PC-3 (cell line): Measurements from ENCODE around the gene SHROOM2. TPM values are rescaled to one million over a fixed set of nuclear protein-coding genes. Genes with fewer than 3 reads are reported as not detected.

Experiments used
- ATAC-seq: fragments of 200-7000 bp; cut with Tn5 transposase; 2 replicates; pipeline ENCODE4 v1.9.1; 2020; ENCODE audit warnings: mild to moderate bottlenecking, moderate library complexity
- Bru-seq: library from RNA; stranded (reverse); fragments of 400-500 nt; gene quantifications from one replicate; lab custom pipeline; 2021; lab: Mats Ljungman, UMichigan
- BruChase-seq, 2 experiments: library from RNA; stranded (reverse); fragments of 400-500 nt; gene quantifications; one replicate each; lab custom pipeline; 2021; lab: Mats Ljungman, UMichigan
- BruUV-seq: library from RNA; stranded (reverse); fragments of 400-500 nt; replicated peaks from 2 replicates; lab custom pipeline; 2021; lab: Mats Ljungman, UMichigan
- CTCF ChIA-PET: fragments of 300-600 bp; sonication (Branson Sonifier 250); formaldehyde crosslinking; loops from one replicate; lab custom pipeline; 2022; ENCODE audit warnings: antibody characterized with exemption; lab: Charles Lee
- POLR2A ChIA-PET: fragments of 300-600 bp; sonication (Branson Sonifier 250); formaldehyde crosslinking; loops from one replicate; lab custom pipeline; 2022; ENCODE audit warnings: antibody characterized with exemption; ENCODE audit not compliant: unreplicated experiment; lab: Charles Lee
- DNase-seq: peaks from one replicate; pipeline ENCODE4 v3.0.0-alpha.2; 2015
- H2AFZ ChIP-seq: fragments of 300-600 bp; sonication (generic); 2 replicates; pipeline ENCODE4 v1.6.0; 2016; ENCODE audit warnings: antibody characterized with exemption, low read length
- H3F3A ChIP-seq: fragments of 300-600 bp; sonication (generic); one replicate; pipeline ENCODE4 v1.6.0; 2017; ENCODE audit warnings: antibody characterized with exemption, low read length, control low read depth, mild to moderate bottlenecking; ENCODE audit not compliant: unreplicated experiment
- H3K27ac ChIP-seq: fragments of 300-600 bp; sonication (generic); 2 replicates; pipeline ENCODE4 v1.5.1; 2016; ENCODE audit warnings: mild to moderate bottlenecking, low read length
- H3K27me3 ChIP-seq: fragments of 300-600 bp; sonication (generic); 2 replicates; pipeline ENCODE4 v1.6.1; 2016; ENCODE audit warnings: low read length, mixed read lengths
- H3K36me3 ChIP-seq: fragments of 300-600 bp; sonication (generic); 2 replicates; pipeline ENCODE4 v1.6.1; 2016; ENCODE audit warnings: low read depth, mixed run types, low read length, mixed read lengths
- H3K4me1 ChIP-seq: fragments of 300-600 bp; sonication (generic); 2 replicates; pipeline ENCODE4 v1.5.1; 2016; ENCODE audit warnings: low read length; ENCODE audit not compliant: insufficient read depth
- H3K4me2 ChIP-seq: fragments of 300-600 bp; sonication (generic); 2 replicates; pipeline ENCODE4 v1.6.0; 2016; ENCODE audit warnings: low read length
- H3K4me3 ChIP-seq: fragments of 300-600 bp; sonication (generic); 2 replicates; pipeline ENCODE4 v1.5.1; 2016; ENCODE audit warnings: mild to moderate bottlenecking, low read length, mixed read lengths
- H3K79me2 ChIP-seq: fragments of 300-600 bp; sonication (generic); 2 replicates; pipeline ENCODE4 v1.6.1; 2017; ENCODE audit warnings: low read length, mixed read lengths
- H3K9ac ChIP-seq: fragments of 300-600 bp; sonication (generic); 2 replicates; pipeline ENCODE4 v1.6.0; 2016; ENCODE audit warnings: mild to moderate bottlenecking, low read length
- H3K9me2 ChIP-seq: fragments of 300-600 bp; sonication (generic); replicated peaks from 2 replicates; pipeline ENCODE4 v1.6.1; 2016; ENCODE audit warnings: mixed run types, low read length, mixed read lengths
- H3K9me3 ChIP-seq: fragments of 300-600 bp; sonication (generic); 2 replicates; pipeline ENCODE4 v1.6.1; 2016; ENCODE audit warnings: low read length, mixed read lengths
- H4K20me1 ChIP-seq: fragments of 300-600 bp; sonication (generic); 2 replicates; pipeline ENCODE4 v1.6.1; 2016; ENCODE audit warnings: low read length, mixed read lengths
- EZH2 ChIP-seq: fragments of 300-600 bp; sonication (generic); IDR thresholded peaks from one replicate; pipeline ENCODE4 v1.6.1; 2017; ENCODE audit warnings: antibody characterized with exemption, mild to moderate bottlenecking, low read length; ENCODE audit not compliant: unreplicated experiment
- EZH2phosphoT487 ChIP-seq: fragments of 300-600 bp; sonication (generic); IDR thresholded peaks from 2 replicates; pipeline ENCODE4 v1.6.1; 2018; ENCODE audit warnings: mild to moderate bottlenecking, antibody characterized with exemption, low read length, borderline replicate concordance
- intact Hi-C: fragments of 100-400 bp; cut with micrococcal nuclease; formaldehyde crosslinking; loops from 2 replicates; pipeline ENCODE4 v1.9.0; 2023
- long read RNA-seq: library from polyadenylated mRNA; unstranded; transcript quantifications from one replicate; pipeline ENCODE4 v2.0.0, GENCODE V29; 2021; ENCODE audit not compliant: unreplicated experiment
- total RNA-seq: library from RNA; depleted of rRNA; stranded (reverse); fragments of >200 nt; gene quantifications from 2 replicates; pipeline ENCODE4 v1.2.3, GENCODE V29; 2014; rRNA removed
- TF ChIP-seq, protein P1 (sequence below): fragments of 300-600 bp; sonication (generic); conservative IDR thresholded peaks from 2 replicates; pipeline ENCODE4 v1.5.1; 2017; ENCODE audit warnings: antibody characterized with exemption, low read depth, mild to moderate bottlenecking, low read length

Gene SHROOM2, protein sequence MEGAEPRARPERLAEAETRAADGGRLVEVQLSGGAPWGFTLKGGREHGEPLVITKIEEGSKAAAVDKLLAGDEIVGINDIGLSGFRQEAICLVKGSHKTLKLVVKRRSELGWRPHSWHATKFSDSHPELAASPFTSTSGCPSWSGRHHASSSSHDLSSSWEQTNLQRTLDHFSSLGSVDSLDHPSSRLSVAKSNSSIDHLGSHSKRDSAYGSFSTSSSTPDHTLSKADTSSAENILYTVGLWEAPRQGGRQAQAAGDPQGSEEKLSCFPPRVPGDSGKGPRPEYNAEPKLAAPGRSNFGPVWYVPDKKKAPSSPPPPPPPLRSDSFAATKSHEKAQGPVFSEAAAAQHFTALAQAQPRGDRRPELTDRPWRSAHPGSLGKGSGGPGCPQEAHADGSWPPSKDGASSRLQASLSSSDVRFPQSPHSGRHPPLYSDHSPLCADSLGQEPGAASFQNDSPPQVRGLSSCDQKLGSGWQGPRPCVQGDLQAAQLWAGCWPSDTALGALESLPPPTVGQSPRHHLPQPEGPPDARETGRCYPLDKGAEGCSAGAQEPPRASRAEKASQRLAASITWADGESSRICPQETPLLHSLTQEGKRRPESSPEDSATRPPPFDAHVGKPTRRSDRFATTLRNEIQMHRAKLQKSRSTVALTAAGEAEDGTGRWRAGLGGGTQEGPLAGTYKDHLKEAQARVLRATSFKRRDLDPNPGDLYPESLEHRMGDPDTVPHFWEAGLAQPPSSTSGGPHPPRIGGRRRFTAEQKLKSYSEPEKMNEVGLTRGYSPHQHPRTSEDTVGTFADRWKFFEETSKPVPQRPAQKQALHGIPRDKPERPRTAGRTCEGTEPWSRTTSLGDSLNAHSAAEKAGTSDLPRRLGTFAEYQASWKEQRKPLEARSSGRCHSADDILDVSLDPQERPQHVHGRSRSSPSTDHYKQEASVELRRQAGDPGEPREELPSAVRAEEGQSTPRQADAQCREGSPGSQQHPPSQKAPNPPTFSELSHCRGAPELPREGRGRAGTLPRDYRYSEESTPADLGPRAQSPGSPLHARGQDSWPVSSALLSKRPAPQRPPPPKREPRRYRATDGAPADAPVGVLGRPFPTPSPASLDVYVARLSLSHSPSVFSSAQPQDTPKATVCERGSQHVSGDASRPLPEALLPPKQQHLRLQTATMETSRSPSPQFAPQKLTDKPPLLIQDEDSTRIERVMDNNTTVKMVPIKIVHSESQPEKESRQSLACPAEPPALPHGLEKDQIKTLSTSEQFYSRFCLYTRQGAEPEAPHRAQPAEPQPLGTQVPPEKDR (N-terminal part only)
- total RNA-seq (6.5 and 8.6 TPM in 2 replicates), Bru-seq, nascent RNA (percentile 50 among the genes with signal in this experiment), BruChase-seq, experiment 1, labeled RNA remaining after a 6-hour chase (percentile 42 among the genes with signal in this experiment), BruChase-seq, experiment 2, labeled RNA remaining after a 2-hour chase (percentile 45 among the genes with signal in this experiment)
- long read RNA-seq, partial matches to known transcripts: 11 of 17 reads
- long read RNA-seq, other reads (novel, unspliced or antisense): 6 of 17 reads

DNA sequence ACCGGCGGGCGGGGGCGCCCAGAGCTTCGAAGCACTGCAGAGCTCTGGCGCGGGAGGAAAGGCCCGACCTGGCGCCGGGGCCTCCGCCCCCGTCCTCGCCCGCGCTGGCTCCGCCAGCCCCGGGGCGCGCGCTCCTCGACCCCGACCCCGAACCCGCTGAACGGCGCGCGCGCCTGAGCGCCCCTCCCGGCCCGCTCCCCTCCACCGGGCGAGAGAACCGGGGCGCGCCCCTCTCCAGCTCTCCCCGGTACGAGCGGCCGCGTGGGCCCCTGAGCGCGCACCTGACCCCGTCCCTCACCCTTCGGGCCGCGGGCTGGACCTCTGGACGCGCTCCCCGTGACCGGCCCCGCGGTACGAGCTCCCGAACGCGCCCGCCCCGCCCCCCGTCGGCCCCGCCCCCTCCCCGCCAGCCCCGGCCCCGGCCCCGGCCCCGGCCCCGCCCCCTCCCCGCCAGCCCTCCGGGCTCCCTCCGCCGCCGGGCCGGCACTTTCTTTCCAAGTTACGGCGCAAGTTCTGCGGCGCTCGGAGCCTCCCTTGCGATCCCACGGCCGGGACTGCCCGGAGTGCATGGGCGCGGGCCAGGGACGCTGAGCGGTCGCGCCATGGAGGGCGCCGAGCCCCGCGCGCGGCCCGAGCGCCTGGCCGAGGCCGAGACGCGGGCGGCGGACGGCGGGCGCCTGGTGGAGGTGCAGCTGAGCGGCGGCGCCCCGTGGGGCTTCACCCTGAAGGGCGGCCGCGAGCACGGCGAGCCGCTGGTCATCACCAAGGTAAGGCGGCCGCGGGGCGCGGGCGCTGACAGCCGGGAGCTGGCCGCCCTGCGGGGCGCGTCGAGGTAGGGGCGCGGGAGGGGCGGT, at the start of gene SHROOM2:
SHROOM2 (plus strand) TSS at position 486 of the 854 bp plus-strand sequence; CDS start at position 603, 117 bp downstream.
- no peaks in the 10 kb centered on the region for H3K9me2 ChIP-seq
- CTCF ChIA-PET: no interaction called here

DNA sequence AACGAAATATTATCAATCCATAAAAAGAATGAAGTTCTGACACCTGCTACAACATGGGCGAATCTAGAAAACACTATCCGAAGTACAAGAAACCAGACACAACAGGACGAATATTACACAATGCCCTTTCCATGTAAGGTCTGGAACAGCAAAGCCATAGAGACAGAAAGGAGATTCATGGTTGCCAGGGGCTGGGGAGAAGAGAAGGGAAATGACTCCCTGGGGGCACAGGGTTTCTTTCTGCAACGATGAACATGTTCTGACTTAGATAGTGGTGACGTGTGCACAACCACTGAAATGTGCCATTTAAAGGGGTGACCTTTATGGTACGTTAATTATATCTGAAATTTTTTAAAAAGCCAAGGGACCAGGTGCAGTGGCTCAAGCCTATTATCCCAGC, 48.9 kb upstream of the SHROOM2 start:
- H3K27me3 ChIP-seq: no peaks in the 10 kb centered on the region
- no peaks in the 10 kb centered on the region for H3K4me1 ChIP-seq
- H4K20me1 ChIP-seq: no peaks in the 10 kb centered on the region
- CTCF ChIA-PET: no interaction called here
- no peaks in the 10 kb centered on the region for H3K36me3 ChIP-seq
- H3K9me3 ChIP-seq: no peaks in the 10 kb centered on the region
- no peaks in the 10 kb centered on the region for H3K9me2 ChIP-seq
- no peaks in the 10 kb centered on the region for H3K79me2 ChIP-seq
- no peak overlapping the region for H3K4me2 ChIP-seq
- no peak overlapping the region for H2AFZ ChIP-seq
- no peak overlapping the region for H3K4me3 ChIP-seq
- H3K27ac ChIP-seq: no peak overlapping the region
- intact Hi-C loops: no loop called here
- DNase-seq (no peak), ATAC-seq (no peak)
- H3K9ac ChIP-seq: no peak overlapping the region
- POLR2A ChIA-PET: no interaction called here
- no peaks in the 10 kb centered on the region for H3F3A ChIP-seq
- TF ChIP-seq EZH2phosphoT487 (no peak), EZH2 (no peak)
- TF ChIP-seq, protein P1, sequence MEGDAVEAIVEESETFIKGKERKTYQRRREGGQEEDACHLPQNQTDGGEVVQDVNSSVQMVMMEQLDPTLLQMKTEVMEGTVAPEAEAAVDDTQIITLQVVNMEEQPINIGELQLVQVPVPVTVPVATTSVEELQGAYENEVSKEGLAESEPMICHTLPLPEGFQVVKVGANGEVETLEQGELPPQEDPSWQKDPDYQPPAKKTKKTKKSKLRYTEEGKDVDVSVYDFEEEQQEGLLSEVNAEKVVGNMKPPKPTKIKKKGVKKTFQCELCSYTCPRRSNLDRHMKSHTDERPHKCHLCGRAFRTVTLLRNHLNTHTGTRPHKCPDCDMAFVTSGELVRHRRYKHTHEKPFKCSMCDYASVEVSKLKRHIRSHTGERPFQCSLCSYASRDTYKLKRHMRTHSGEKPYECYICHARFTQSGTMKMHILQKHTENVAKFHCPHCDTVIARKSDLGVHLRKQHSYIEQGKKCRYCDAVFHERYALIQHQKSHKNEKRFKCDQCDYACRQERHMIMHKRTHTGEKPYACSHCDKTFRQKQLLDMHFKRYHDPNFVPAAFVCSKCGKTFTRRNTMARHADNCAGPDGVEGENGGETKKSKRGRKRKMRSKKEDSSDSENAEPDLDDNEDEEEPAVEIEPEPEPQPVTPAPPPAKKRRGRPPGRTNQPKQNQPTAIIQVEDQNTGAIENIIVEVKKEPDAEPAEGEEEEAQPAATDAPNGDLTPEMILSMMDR: no peak
- no TSS peak for BruUV-seq

More for the DNA sequence above, at the start of gene SHROOM2:
- peak; percentile 45 for ATAC-seq
- peak within 1 kb of the TSS; percentile 95 for H3K4me3 ChIP-seq
- H2AFZ ChIP-seq: peak within 1 kb of the TSS; percentile 81
- peak within 1 kb of the TSS; percentile 87 for H3K4me2 ChIP-seq
- intact Hi-C loops: loop anchor here (5.0 to 10.0 kb wide), 2 partner anchors 59 to 86 kb away; no protein-coding TSS in a partner anchor
- H3K27ac ChIP-seq: no peak within 1 kb of the TSS
- TF ChIP-seq, protein P1: no peak
- TF ChIP-seq EZH2 (no peak), EZH2phosphoT487 (no peak)
- POLR2A ChIA-PET: no interaction called here
- peaks cover 39% of the 10 kb centered on the region for H3K79me2 ChIP-seq
- DNase-seq: peak; percentile 23
- H4K20me1 ChIP-seq: no peaks in the 10 kb centered on the region
- H3K9me3 ChIP-seq: no peaks in the 10 kb centered on the region
- no TSS peak for BruUV-seq
- H3K9ac ChIP-seq: peak within 1 kb of the TSS; percentile 26; the same call in 1 of the 2 replicates
- H3F3A ChIP-seq: no peaks in the 10 kb centered on the region
- no peaks in the 10 kb centered on the region for H3K27me3 ChIP-seq
- H3K36me3 ChIP-seq: no peaks in the 10 kb centered on the region
- H3K4me1 ChIP-seq: peaks cover 33% of the 10 kb centered on the region
